Measurements from ENCODE around the gene NCOA7.

NCOA7 gene

GRCh38 chr6:125815080-125815910, 24.5 kb downstream of the NCOA7 start:
- DNase-seq, result no peak

- no peak for DNase-seq
Observed at GRCh38 chr6:125816828-125817280, 26.1 kb downstream of the NCOA7 start.

GRCh38 chr6:125818225-125818657, 27.5 kb downstream of the NCOA7 start:
- DNase-seq, result no peak

- DNase-seq, result no peak
Observed at GRCh38 chr6:125818772-125819260, 28.1 kb downstream of the NCOA7 start.

- no peak for DNase-seq
Observed at GRCh38 chr6:125819535-125820326, 29.0 kb downstream of the NCOA7 start.

GRCh38 chr6:125821825-125822281, 31.1 kb downstream of the NCOA7 start:
- DNase-seq, result peak; percentile 69

GRCh38 chr6:125823180-125823579, 32.4 kb downstream of the NCOA7 start:
- DNase-seq, result no peak

- no peak for DNase-seq
Observed at GRCh38 chr6:125824946-125825771, 34.4 kb downstream of the NCOA7 start.

- no peak for DNase-seq
Observed at GRCh38 chr6:125826695-125827463, 36.1 kb downstream of the NCOA7 start.

- no peak for DNase-seq
Observed at GRCh38 chr6:125827788-125828320, 37.1 kb downstream of the NCOA7 start.

- DNase-seq, result no peak
Observed at GRCh38 chr6:125828476-125829039, 37.8 kb downstream of the NCOA7 start.

GRCh38 chr6:125829433-125829832, 38.7 kb downstream of the NCOA7 start:
- DNase-seq, result peak; percentile 90

GRCh38 chr6:125831659-125832058, 40.9 kb downstream of the NCOA7 start:
- no peak for DNase-seq

- DNase-seq, result no peak
Observed at GRCh38 chr6:125832391-125833117, 41.8 kb downstream of the NCOA7 start.

- DNase-seq, result no peak
Observed at GRCh38 chr6:125834348-125834747, 43.6 kb downstream of the NCOA7 start.

GRCh38 chr6:125835221-125835744, 44.5 kb downstream of the NCOA7 start:
- DNase-seq, result peak; percentile 43

GRCh38 chr6:125836466-125836865, 45.7 kb downstream of the NCOA7 start:
- no peak for DNase-seq

GRCh38 chr6:125839471-125839870, 48.7 kb downstream of the NCOA7 start:
- no peak for DNase-seq

GRCh38 chr6:125839879-125840278, 49.1 kb downstream of the NCOA7 start:
- DNase-seq, result no peak
